ENCODE measurements around the gene AP3B1. TPM values are rescaled to one million over a fixed set of nuclear protein-coding genes. Genes with fewer than 3 reads are reported as not detected.

Gene AP3B1
- total RNA-seq, 1 donor from 2014 or later: 49.6 TPM

- intact Hi-C loops (cut with DNase I): no loop called here
- Histone ChIP-seq H3K4me1 (no peaks in the 10 kb centered on the region), H3K4me3 (no peak overlapping the region), H3K36me3 (peaks cover 0 to 7% of the 10 kb centered on the region in 2 donors), H3K9me3 (no peaks in the 10 kb centered on the region), H3K27me3 (no peaks in the 10 kb centered on the region), H3K27ac (no peak overlapping the region)
- no peak for DNase-seq (ENCODE audit: extremely low spot score in 2 of 2)
- TF ChIP-seq POLR2AphosphoS5 (IDR thresholded peaks at IDR 0.05; ENCODE audit: insufficient read depth in 1 of 2, low read depth in 1 of 2): no peak
- TF ChIP-seq POLR2A (IDR thresholded peaks at IDR 0.05): no peak
- no peak for TF ChIP-seq CTCF (IDR thresholded peaks at IDR 0.05)
Observed at GRCh38 chr5:78112931-78113330, 181.6 kb downstream of the AP3B1 start.

- Histone ChIP-seq H3K27ac (no peak overlapping the region), H3K9me3 (no peaks in the 10 kb centered on the region), H3K4me1 (no peaks in the 10 kb centered on the region), H3K27me3 (no peaks in the 10 kb centered on the region), H3K4me3 (no peak overlapping the region), H3K36me3 (peaks cover 0 to 10% of the 10 kb centered on the region in 2 donors)
- no peak for DNase-seq (ENCODE audit: extremely low spot score in 2 of 2)
- TF ChIP-seq CTCF (IDR thresholded peaks at IDR 0.05) (no peak), POLR2AphosphoS5 (IDR thresholded peaks at IDR 0.05; ENCODE audit: insufficient read depth in 1 of 2, low read depth in 1 of 2) (no peak), POLR2A (IDR thresholded peaks at IDR 0.05) (no peak)
- intact Hi-C loops (cut with DNase I): no loop called here
Observed at GRCh38 chr5:78109891-78110324, 184.6 kb downstream of the AP3B1 start.

GRCh38 chr5:78108564-78108963 is 185.9 kb downstream of the AP3B1 start:
- intact Hi-C loops (cut with DNase I): no loop called here
- H3K27me3 ChIP-seq: no peaks in the 10 kb centered on the region
- H3K36me3 ChIP-seq: peaks cover 0 to 10% of the 10 kb centered on the region in 2 donors
- no peaks in the 10 kb centered on the region for H3K9me3 ChIP-seq
- DNase-seq (ENCODE audit: extremely low spot score in 2 of 2): no peak
- H3K4me1 ChIP-seq: no peaks in the 10 kb centered on the region
- no peak overlapping the region for H3K4me3 ChIP-seq
- H3K27ac ChIP-seq: no peak overlapping the region
- TF ChIP-seq POLR2AphosphoS5 (IDR thresholded peaks at IDR 0.05; ENCODE audit: insufficient read depth in 1 of 2, low read depth in 1 of 2) (no peak), CTCF (IDR thresholded peaks at IDR 0.05) (no peak), POLR2A (IDR thresholded peaks at IDR 0.05) (no peak)

- intact Hi-C loops (cut with DNase I): no loop called here
- Histone ChIP-seq H3K4me3 (no peak overlapping the region), H3K27me3 (no peaks in the 10 kb centered on the region), H3K27ac (no peak overlapping the region), H3K9me3 (no peaks in the 10 kb centered on the region), H3K4me1 (no peaks in the 10 kb centered on the region), H3K36me3 (peaks cover 0 to 14% of the 10 kb centered on the region in 2 donors)
- TF ChIP-seq POLR2AphosphoS5 (IDR thresholded peaks at IDR 0.05; ENCODE audit: insufficient read depth in 1 of 2, low read depth in 1 of 2) (no peak), CTCF (IDR thresholded peaks at IDR 0.05) (no peak), POLR2A (IDR thresholded peaks at IDR 0.05) (no peak)
- DNase-seq (ENCODE audit: extremely low spot score in 2 of 2): no peak
Observed at GRCh38 chr5:78103232-78103918, 191.1 kb downstream of the AP3B1 start.

- Histone ChIP-seq H3K9me3 (no peaks in the 10 kb centered on the region), H3K4me1 (no peaks in the 10 kb centered on the region), H3K4me3 (no peak overlapping the region), H3K27me3 (no peaks in the 10 kb centered on the region), H3K36me3 (peaks cover 0 to 14% of the 10 kb centered on the region in 2 donors), H3K27ac (no peak overlapping the region)
- intact Hi-C loops (cut with DNase I): no loop called here
- TF ChIP-seq CTCF (IDR thresholded peaks at IDR 0.05) (no peak), POLR2AphosphoS5 (IDR thresholded peaks at IDR 0.05; ENCODE audit: insufficient read depth in 1 of 2, low read depth in 1 of 2) (no peak), POLR2A (IDR thresholded peaks at IDR 0.05) (no peak)
- no peak for DNase-seq (ENCODE audit: extremely low spot score in 2 of 2)
Observed at GRCh38 chr5:78102500-78102899, 192.0 kb downstream of the AP3B1 start.
